HG03521 (cell line): ENCODE measurements around the gene SPRR2A.
"Not testable (repeated sequence)": the region's sequence is repeated elsewhere in the genome, so short reads cannot be mapped to it uniquely, and the experiment has no call there.

Experiments
- ATAC-seq: cut with Tn5 transposase; IDR thresholded peaks from one replicate; pipeline ENCODE4 v1.9.1; 2021; ENCODE audit warnings: mild to moderate bottlenecking, moderate library complexity; ENCODE audit not compliant: unreplicated experiment

Gene SPRR2A

GRCh38 chr1:153025797-153026196, 31.5 kb downstream of the SPRR2A start:
- no peak for ATAC-seq

- no peak for ATAC-seq
These were observed 32.9 kb downstream of the SPRR2A start for GRCh38 chr1:153024413-153024812.

DNA sequence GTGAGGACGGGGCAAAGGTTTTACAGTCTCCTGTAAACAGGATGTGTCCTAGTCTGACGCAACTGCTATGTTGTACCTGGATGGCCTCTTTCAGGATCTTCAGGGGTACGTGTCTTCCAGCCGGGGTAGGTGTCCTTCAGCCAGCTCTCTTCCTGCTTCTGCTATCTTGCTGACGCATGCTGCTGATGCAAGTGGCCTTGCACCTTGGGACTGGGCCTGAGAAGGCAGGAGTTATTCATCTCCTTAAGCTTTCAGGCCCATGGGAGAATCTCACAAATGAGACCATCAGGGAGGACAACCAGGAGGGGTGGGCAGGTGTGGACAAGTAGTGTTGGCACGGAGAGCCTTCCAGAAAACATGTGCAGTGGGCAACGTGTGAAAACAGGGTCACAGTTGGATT, 34.2 kb downstream of the SPRR2A start:
- no peak for ATAC-seq

- ATAC-seq: not testable (repeated sequence)
These were observed 35.0 kb downstream of the SPRR2A start for GRCh38 chr1:153022340-153022739.

DNA sequence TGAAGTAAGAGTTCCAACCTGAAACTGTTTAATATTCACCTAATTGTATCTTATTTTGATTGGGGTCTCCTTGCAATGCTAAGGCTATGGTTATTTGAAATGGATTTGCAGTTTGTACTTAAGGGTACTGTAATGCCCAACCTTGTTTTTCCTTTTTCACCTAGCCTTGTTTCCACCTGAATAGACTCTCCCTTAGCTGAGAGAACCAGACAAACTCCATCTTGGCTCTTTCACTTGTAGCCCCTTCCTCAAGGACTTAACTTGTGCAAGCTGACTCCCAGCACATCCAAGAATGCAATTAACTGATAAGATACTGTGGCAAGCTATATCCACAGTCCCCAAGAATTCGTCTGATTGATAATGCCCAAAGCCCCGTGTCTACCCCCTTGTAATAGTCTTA, 35.5 kb downstream of the SPRR2A start:
- not testable (repeated sequence) for ATAC-seq

- ATAC-seq: not testable (repeated sequence)
These were observed 46.0 kb downstream of the SPRR2A start for GRCh38 chr1:153011235-153011758.
